ENCODE data around the gene PLEKHG7. TPM values are rescaled to one million over a fixed set of nuclear protein-coding genes. Genes with fewer than 3 reads are reported as not detected.

The PLEKHG7 gene
- polyA plus RNA-seq, 3 donors: not detected

DNA sequence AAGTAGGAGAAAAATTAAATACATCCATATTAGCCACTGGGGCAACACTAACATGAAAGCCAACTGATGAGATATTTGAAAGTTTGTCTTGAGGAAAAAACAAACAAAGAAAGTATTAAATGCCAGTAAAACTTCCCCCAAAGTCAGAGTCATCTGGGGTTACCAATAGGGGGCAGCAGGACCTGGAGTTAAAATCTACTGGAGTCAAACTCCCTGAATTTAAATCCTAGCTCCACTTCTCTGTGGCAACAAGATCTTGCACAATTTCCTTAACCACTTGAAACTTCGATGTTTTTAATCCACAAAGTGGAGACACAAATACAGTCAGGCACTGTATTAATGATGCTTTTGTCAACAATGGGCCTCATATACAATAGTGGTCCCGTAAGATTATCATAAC is 14.4 kb downstream of the PLEKHG7 start:
- Histone ChIP-seq H3K27ac (ENCODE audit: low read depth in 1 of 2, low read length in 2 of 2) (no peak overlapping the region), H3K4me3 (replicated peaks in 1 of 3; ENCODE audit: low read depth in 2 of 3, low read length in 3 of 3) (no peak overlapping the region), H2AFZ (ENCODE audit: insufficient read depth, low read depth, low read length, poor library complexity, severe bottlenecking) (peak overlapping the region; percentile 7), H3K79me2 (ENCODE audit: insufficient read depth, low read length) (no peaks in the 10 kb centered on the region), H3K27me3 (ENCODE audit: control insufficient read depth in 2 of 2, insufficient read depth in 2 of 2, low read length in 2 of 2) (no peaks in the 10 kb centered on the region), H3K9ac (ENCODE audit: insufficient read depth, low read length, poor library complexity, severe bottlenecking) (no peak overlapping the region), H3K36me3 (replicated peaks in 1 of 2; ENCODE audit: control insufficient read depth in 1 of 2, insufficient read depth in 2 of 2, low read length in 2 of 2) (no peaks in the 10 kb centered on the region), H4K20me1 (ENCODE audit: insufficient read depth, low read length) (no peaks in the 10 kb centered on the region), H3K4me2 (replicated peaks; ENCODE audit: extremely low read depth, low read length, poor library complexity, severe bottlenecking) (no peak overlapping the region), H3K4me1 (ENCODE audit: control insufficient read depth in 1 of 2, insufficient read depth in 2 of 2, low read length in 2 of 2) (peaks cover 4 to 6% of the 10 kb centered on the region in 2 donors), H3K9me3 (replicated peaks in 1 of 2; ENCODE audit: control insufficient read depth in 1 of 2, insufficient read depth in 1 of 2, low read length in 2 of 2) (no peaks in the 10 kb centered on the region)
- DNase-seq: peak; percentile 3 to 7 (median 5)
- Mint-ChIP-seq H3K27ac (no peak overlapping the region), H3K36me3 (no peaks in the 10 kb centered on the region), H3K27me3 (ENCODE audit: low read depth in 3 of 3) (peaks cover 0 to 3% (median 3%) of the 10 kb centered on the region in 3 donors), H3K4me3 (no peak overlapping the region), H3K4me1 (peaks cover 8% of the 10 kb centered on the region), H3K9me3 (peaks cover 0 to 18% (median 5%) of the 10 kb centered on the region in 7 donors)
- TF ChIP-seq, protein P1, sequence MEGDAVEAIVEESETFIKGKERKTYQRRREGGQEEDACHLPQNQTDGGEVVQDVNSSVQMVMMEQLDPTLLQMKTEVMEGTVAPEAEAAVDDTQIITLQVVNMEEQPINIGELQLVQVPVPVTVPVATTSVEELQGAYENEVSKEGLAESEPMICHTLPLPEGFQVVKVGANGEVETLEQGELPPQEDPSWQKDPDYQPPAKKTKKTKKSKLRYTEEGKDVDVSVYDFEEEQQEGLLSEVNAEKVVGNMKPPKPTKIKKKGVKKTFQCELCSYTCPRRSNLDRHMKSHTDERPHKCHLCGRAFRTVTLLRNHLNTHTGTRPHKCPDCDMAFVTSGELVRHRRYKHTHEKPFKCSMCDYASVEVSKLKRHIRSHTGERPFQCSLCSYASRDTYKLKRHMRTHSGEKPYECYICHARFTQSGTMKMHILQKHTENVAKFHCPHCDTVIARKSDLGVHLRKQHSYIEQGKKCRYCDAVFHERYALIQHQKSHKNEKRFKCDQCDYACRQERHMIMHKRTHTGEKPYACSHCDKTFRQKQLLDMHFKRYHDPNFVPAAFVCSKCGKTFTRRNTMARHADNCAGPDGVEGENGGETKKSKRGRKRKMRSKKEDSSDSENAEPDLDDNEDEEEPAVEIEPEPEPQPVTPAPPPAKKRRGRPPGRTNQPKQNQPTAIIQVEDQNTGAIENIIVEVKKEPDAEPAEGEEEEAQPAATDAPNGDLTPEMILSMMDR (IDR thresholded peaks at IDR 0.05): peak; percentile 29
- 0% methylated on average over 1 of the region's 2 CpGs for WGBS (ENCODE audit: insufficient coverage)
- intact Hi-C loops (cut with micrococcal nuclease): no loop called here

DNA sequence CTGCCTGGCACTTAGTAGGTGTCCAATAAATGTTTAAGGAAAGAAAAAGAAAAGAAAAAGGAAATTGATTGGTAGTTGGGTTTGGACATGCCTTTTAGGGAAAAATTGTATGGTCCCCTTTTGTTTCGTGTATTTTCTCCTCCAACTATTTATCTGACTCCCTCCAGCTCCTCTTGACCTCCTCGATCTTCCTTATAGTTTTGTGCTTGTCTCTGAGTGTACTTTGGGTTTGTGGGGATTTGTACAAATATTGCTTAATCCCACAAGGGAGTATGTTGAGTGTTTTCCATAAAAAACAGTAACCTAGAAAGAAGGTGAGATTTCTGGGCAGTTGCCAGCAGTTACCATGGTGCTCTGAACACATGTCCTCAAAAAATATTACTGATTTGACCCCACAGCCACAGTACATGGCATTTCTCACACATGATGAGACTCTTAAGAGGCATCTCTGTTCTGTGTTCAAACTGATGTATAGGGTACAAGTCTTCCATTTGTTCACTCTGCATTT is 15.7 kb downstream of the PLEKHG7 start:
- no peaks in the 10 kb centered on the region for H4K20me1 ChIP-seq (ENCODE audit: insufficient read depth, low read length)
- peaks cover 4 to 6% of the 10 kb centered on the region in 2 donors for H3K4me1 ChIP-seq (ENCODE audit: control insufficient read depth in 1 of 2, insufficient read depth in 2 of 2, low read length in 2 of 2)
- no CpG with 5 or more reads among the region's 2 CpGs for WGBS (ENCODE audit: insufficient coverage)
- H3K9ac ChIP-seq (ENCODE audit: insufficient read depth, low read length, poor library complexity, severe bottlenecking): no peak overlapping the region
- no peaks in the 10 kb centered on the region for H3K9me3 ChIP-seq (replicated peaks in 1 of 2; ENCODE audit: control insufficient read depth in 1 of 2, insufficient read depth in 1 of 2, low read length in 2 of 2)
- H3K27me3 Mint-ChIP-seq (ENCODE audit: low read depth in 3 of 3): peaks cover 0 to 5% (median 3%) of the 10 kb centered on the region in 3 donors
- H3K9me3 Mint-ChIP-seq: peaks cover 0 to 8% (median 1%) of the 10 kb centered on the region in 7 donors
- no peak overlapping the region for H3K4me3 Mint-ChIP-seq
- intact Hi-C loops (cut with micrococcal nuclease): no loop called here
- peaks cover 8% of the 10 kb centered on the region for H3K4me1 Mint-ChIP-seq
- no peaks in the 10 kb centered on the region for H3K36me3 ChIP-seq (replicated peaks in 1 of 2; ENCODE audit: control insufficient read depth in 1 of 2, insufficient read depth in 2 of 2, low read length in 2 of 2)
- H3K4me3 ChIP-seq (replicated peaks in 1 of 3; ENCODE audit: low read depth in 2 of 3, low read length in 3 of 3): no peak overlapping the region
- TF ChIP-seq, protein P1 (IDR thresholded peaks at IDR 0.05): no peak
- H3K27ac ChIP-seq (ENCODE audit: low read depth in 1 of 2, low read length in 2 of 2): no peak overlapping the region
- no peaks in the 10 kb centered on the region for H3K36me3 Mint-ChIP-seq
- no peaks in the 10 kb centered on the region for H3K27me3 ChIP-seq (ENCODE audit: control insufficient read depth in 2 of 2, insufficient read depth in 2 of 2, low read length in 2 of 2)
- H3K4me2 ChIP-seq (replicated peaks; ENCODE audit: extremely low read depth, low read length, poor library complexity, severe bottlenecking): no peak overlapping the region
- no peak overlapping the region for H2AFZ ChIP-seq (ENCODE audit: insufficient read depth, low read depth, low read length, poor library complexity, severe bottlenecking)
- no peak overlapping the region for H3K27ac Mint-ChIP-seq
- DNase-seq: no peak
- H3K79me2 ChIP-seq (ENCODE audit: insufficient read depth, low read length): no peaks in the 10 kb centered on the region
